ENCODE results near the gene KIAA1210. TPM values are rescaled to one million over a fixed set of nuclear protein-coding genes. Genes with fewer than 3 reads are reported as not detected.

KIAA1210 gene
- total and polyA plus RNA-seq, 2 of the 8 experiments (the other 6 are each of a cell fraction or from before 2014, with no cell fraction given): 0.02 TPM; not detected in 1

DNA sequence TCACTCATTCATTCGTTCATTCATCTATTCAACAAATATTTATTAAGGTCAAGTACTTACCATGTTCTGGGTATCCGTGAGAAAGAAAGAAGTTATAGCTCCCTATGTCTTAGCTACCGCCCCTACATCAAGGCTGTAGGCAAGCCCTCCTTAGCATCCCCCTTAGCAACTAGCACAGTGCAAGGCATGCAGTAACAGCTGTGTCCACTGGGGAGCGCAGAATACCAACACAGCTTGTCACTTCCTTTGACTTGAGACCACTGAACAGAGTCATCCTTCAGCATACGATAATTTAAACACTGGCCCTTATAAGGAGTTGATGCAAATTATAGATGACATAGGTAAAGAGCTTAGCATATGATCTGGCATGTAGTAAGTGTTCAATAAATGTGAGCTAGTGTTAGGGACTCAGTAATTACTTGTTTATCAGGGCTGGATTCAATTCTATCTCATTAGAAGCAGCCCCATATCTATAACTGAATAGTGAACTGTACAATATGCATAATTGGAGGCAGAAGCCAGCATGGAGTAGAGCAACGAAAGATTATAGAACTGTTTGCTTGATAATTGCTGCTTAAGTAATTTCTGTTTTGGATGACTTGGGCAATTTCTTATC, 8.7 kb downstream of the KIAA1210 start (continued):
- TF ChIP-seq TEAD4 (IDR thresholded peaks at IDR 0.05; ENCODE audit: low read depth, low read length) (peak; percentile 17; the same call in 1 of the 2 replicates), EP300 (IDR thresholded peaks at IDR 0.05; ENCODE audit: borderline replicate concordance in 1 of 2, low read depth in 2 of 2, low read length in 2 of 2) (no peak), POLR2AphosphoS5 (IDR thresholded peaks at IDR 0.05; ENCODE audit: low read depth, low read length) (no peak)
- TF ChIP-seq, protein P1, sequence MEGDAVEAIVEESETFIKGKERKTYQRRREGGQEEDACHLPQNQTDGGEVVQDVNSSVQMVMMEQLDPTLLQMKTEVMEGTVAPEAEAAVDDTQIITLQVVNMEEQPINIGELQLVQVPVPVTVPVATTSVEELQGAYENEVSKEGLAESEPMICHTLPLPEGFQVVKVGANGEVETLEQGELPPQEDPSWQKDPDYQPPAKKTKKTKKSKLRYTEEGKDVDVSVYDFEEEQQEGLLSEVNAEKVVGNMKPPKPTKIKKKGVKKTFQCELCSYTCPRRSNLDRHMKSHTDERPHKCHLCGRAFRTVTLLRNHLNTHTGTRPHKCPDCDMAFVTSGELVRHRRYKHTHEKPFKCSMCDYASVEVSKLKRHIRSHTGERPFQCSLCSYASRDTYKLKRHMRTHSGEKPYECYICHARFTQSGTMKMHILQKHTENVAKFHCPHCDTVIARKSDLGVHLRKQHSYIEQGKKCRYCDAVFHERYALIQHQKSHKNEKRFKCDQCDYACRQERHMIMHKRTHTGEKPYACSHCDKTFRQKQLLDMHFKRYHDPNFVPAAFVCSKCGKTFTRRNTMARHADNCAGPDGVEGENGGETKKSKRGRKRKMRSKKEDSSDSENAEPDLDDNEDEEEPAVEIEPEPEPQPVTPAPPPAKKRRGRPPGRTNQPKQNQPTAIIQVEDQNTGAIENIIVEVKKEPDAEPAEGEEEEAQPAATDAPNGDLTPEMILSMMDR (IDR thresholded peaks at IDR 0.05; ENCODE audit: control extremely low read depth in 1 of 3, insufficient read depth in 1 of 3, low read depth in 1 of 3, low read length in 3 of 3): peak; percentile 59 to 86 (median 64)
- TF ChIP-seq, protein P2, sequence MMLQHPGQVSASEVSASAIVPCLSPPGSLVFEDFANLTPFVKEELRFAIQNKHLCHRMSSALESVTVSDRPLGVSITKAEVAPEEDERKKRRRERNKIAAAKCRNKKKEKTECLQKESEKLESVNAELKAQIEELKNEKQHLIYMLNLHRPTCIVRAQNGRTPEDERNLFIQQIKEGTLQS (IDR thresholded peaks at IDR 0.05; ENCODE audit: insufficient read depth, low read depth, low read length): no peak

Data from H1 (cell line).